Muscle layer of colon (tissue), 2 donors: ENCODE results near the gene NEK4.
"Not testable (repeated sequence)": the region's sequence is repeated elsewhere in the genome, so short reads cannot be mapped to it uniquely, and the experiment has no call there.

ENCODE experiments used
- H3K27ac ChIP-seq: one replicate; pipeline ENCODE4 v1.7.0; 2013; ENCODE audit warnings: low read depth, mild to moderate bottlenecking, low read length, moderate library complexity
- H3K27me3 ChIP-seq, 2 donors: one replicate each; pipeline ENCODE4 v1.7.0; 2013; ENCODE audit warnings: low read length in 2 of 2, mild to moderate bottlenecking in 2 of 2; ENCODE audit not compliant: insufficient read depth in 2 of 2, control insufficient read depth in 1 of 2
- H3K36me3 ChIP-seq: one replicate; pipeline ENCODE4 v1.7.0; 2013; ENCODE audit warnings: mild to moderate bottlenecking, low read length; ENCODE audit not compliant: insufficient read depth
- H3K4me1 ChIP-seq: one replicate; pipeline ENCODE4 v1.7.0; 2013; ENCODE audit warnings: mild to moderate bottlenecking, low read length; ENCODE audit not compliant: insufficient read depth
- H3K4me3 ChIP-seq, 2 donors: one replicate each; pipeline ENCODE4 v1.7.0; 2013; ENCODE audit warnings: low read length in 2 of 2, low read depth in 1 of 2, mild to moderate bottlenecking in 1 of 2, moderate library complexity in 1 of 2
- H3K9ac ChIP-seq: one replicate; pipeline ENCODE4 v1.7.0; 2013; ENCODE audit warnings: low read length
- H3K9me3 ChIP-seq: one replicate; pipeline ENCODE4 v1.7.0; 2013; ENCODE audit warnings: mild to moderate bottlenecking, low read length
- donor health status: abdominal sarcoma.
- donor health status: Adenocarcinoma of cecum.

The NEK4 gene

GRCh38 chr3:52743152-52743551, 27.6 kb downstream of the NEK4 start:
- H3K4me1 ChIP-seq, result no peaks in the 10 kb centered on the region
- no peak overlapping the region for H3K9ac ChIP-seq
- H3K4me3 ChIP-seq, result no peak overlapping the region
- H3K9me3 ChIP-seq, result no peaks in the 10 kb centered on the region
- H3K27me3 ChIP-seq, result no peaks in the 10 kb centered on the region
- H3K36me3 ChIP-seq, result peaks cover 48% of the 10 kb centered on the region
- no peak overlapping the region for H3K27ac ChIP-seq

DNA sequence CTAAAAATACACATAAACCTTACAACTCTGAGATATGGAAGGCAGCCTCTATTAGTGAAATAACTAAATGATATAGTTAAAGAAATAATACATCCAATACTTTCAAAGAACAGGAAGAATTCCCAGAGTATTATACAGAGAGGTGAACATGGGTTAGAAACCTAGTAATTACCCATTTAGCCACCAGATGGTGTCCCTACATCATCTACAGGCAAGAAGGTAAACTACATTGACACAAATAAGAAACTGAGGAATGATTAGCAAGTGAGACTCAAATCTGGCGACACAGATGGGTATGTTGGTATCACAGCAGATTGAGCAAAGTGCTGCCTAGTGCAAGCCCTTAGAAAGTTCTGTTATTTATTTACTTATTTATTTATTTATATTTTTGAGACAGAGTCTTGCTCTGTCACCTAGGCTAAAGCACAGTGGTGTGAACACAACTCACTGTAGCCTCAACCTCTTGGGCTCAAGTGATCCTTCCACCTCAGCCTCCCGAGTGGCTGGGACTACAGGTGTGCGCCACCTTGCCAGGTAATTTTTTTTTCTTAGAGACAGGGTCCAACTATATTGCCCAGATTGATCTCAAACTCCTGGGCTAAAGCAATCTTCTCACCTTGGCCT, 28.2 kb downstream of the NEK4 start:
- H3K27ac ChIP-seq, result no peak overlapping the region
- H3K36me3 ChIP-seq, result peaks cover 49% of the 10 kb centered on the region
- no peak overlapping the region for H3K9ac ChIP-seq
- H3K4me3 ChIP-seq, result no peak overlapping the region
- H3K9me3 ChIP-seq, result no peaks in the 10 kb centered on the region
- no peaks in the 10 kb centered on the region for H3K27me3 ChIP-seq
- H3K4me1 ChIP-seq, result no peaks in the 10 kb centered on the region

DNA sequence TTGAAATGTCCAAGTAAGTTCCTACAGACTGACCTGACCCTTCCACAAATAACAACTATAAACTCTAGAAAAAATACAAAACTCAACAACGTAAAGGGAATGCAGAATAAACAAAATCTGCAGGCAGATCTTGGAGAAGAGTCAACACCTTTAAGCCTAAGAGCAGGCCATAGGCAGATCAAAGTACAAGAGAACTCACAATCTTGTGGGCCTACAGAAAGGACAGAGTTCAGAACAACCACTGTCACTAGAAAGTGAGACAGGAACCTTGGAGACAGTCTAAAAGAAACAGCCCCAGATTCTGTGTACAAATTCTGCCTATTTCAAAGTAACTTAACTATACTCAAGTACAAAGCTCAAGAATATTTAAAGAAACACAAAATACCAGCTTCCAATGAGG, 31.0 kb downstream of the NEK4 start:
- H3K9me3 ChIP-seq, result no peaks in the 10 kb centered on the region
- no peaks in the 10 kb centered on the region for H3K4me1 ChIP-seq
- H3K36me3 ChIP-seq, result peaks cover 31% of the 10 kb centered on the region
- no peak overlapping the region for H3K9ac ChIP-seq
- H3K27ac ChIP-seq, result no peak overlapping the region
- no peak overlapping the region for H3K4me3 ChIP-seq
- H3K27me3 ChIP-seq, result no peaks in the 10 kb centered on the region

DNA sequence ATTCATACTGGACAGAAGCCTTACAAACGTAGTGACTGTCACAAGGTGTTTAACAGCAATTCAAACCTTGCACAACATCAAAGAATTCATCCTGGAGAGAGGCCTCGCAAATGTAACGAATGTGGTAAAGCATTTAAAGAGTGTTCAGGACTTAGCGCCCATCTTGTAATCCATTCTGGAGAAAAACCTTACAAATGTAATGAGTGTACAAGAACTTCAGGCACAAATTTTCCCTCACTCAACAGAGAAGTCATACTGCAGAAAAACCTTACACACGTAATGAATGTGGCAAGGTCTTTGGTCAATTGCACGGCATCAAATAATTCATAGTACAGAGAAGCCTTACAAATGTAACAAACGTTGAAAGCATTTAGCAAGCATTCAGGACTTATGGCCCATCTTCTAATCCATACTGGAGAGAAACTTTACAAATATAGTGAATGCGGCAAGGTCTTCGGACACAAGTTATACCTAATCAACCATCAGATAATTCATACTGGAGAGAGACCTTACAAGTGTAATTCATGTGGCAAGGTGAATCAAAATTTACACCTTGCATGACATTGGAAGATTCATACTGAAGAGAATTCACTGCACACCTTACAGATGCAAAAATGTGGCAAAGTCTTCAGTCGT, 37.4 kb downstream of the NEK4 start:
- H3K9ac ChIP-seq, result no peak overlapping the region
- H3K4me1 ChIP-seq, result no peaks in the 10 kb centered on the region
- H3K27ac ChIP-seq, result no peak overlapping the region
- H3K4me3 ChIP-seq, result no peak overlapping the region
- H3K27me3 ChIP-seq, result no peaks in the 10 kb centered on the region
- H3K9me3 ChIP-seq, result no peaks in the 10 kb centered on the region
- peaks cover 26% of the 10 kb centered on the region for H3K36me3 ChIP-seq

DNA sequence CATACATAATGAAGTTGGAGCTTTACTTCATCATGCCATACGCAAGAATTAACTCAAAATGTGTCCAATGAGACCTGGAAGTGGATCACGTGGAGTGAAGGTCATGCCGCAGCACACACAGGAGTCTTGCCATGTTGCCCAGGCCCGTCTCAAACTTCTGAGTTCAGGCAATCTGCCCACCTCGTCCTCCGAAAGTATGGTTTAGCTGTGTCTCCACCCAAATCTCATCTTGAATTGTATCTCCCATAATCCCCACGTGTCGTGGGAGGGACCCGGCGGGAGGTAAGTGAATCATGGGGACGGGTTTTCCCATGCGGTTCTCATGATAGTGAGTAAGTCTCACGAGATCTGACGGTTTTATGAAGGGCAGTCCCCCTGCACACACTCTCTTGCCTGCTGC, 39.1 kb downstream of the NEK4 start:
- Histone ChIP-seq H3K9ac (no peak overlapping the region), H3K9me3 (no peaks in the 10 kb centered on the region), H3K36me3 (peaks cover 20% of the 10 kb centered on the region), H3K27ac (no peak overlapping the region), H3K4me1 (no peaks in the 10 kb centered on the region), H3K4me3 (no peak overlapping the region), H3K27me3 (no peaks in the 10 kb centered on the region)

GRCh38 chr3:52730681-52731080, 40.1 kb downstream of the NEK4 start:
- Histone ChIP-seq H3K9ac (no peak overlapping the region), H3K36me3 (peaks cover 20% of the 10 kb centered on the region), H3K4me3 (no peak overlapping the region), H3K4me1 (no peaks in the 10 kb centered on the region), H3K27ac (no peak overlapping the region), H3K9me3 (no peaks in the 10 kb centered on the region), H3K27me3 (no peaks in the 10 kb centered on the region)

DNA sequence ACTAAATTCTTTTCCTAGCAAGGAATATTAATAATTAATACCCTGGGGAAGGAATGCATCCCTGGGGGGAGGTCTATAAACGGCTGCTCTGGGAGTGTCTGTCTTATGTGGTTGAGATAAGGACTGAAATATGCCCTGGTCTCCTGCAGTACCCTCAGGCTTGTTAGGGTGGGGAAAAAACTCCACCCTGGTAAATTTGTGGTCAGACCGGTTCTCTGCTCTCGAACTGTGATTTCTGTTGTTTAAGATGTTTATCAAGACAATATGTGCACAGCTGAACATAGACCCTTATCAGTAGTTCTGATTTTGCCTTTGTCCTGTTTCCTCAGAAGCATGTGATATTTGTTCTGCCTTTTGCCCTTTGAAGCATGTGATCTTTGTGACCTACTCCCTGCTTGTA, 42.0 kb downstream of the NEK4 start:
- H3K27ac ChIP-seq, H3K9me3 ChIP-seq, H3K27me3 ChIP-seq, H3K4me3 ChIP-seq, H3K4me1 ChIP-seq, H3K9ac ChIP-seq: not testable (repeated sequence)
- peaks cover 20% of the 10 kb centered on the region for H3K36me3 ChIP-seq

DNA sequence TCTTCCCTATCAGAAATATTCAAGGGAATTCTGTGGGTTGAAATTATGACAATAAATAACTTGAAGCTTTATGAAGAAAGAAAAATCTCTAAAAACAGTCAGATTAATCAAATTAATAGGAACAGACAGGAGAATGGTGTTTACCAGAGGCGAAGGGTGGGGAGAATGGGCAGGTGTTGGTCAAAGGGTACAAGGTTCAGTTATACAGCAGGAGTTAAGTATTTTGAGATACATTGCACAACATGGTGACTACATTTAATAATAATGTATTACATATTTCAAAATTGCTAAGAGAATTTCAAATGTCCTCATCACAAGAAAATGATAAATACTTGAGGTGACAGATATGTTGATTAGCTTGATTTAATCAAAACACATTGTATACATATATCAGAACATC, 46.2 kb downstream of the NEK4 start:
- Histone ChIP-seq H3K36me3 (no peaks in the 10 kb centered on the region), H3K27ac (no peak overlapping the region), H3K4me3 (no peak overlapping the region), H3K4me1 (no peaks in the 10 kb centered on the region), H3K9me3 (no peaks in the 10 kb centered on the region), H3K9ac (no peak overlapping the region), H3K27me3 (no peaks in the 10 kb centered on the region)

- H3K4me1 ChIP-seq, result no peaks in the 10 kb centered on the region
- H3K9me3 ChIP-seq, result no peaks in the 10 kb centered on the region
- no peak overlapping the region for H3K27ac ChIP-seq
- peaks cover 2% of the 10 kb centered on the region for H3K36me3 ChIP-seq
- no peak overlapping the region for H3K4me3 ChIP-seq
- H3K9ac ChIP-seq, result no peak overlapping the region
- no peaks in the 10 kb centered on the region for H3K27me3 ChIP-seq
These were observed 46.8 kb downstream of the NEK4 start for GRCh38 chr3:52723935-52724334.

GRCh38 chr3:52722491-52722890, 48.2 kb downstream of the NEK4 start:
- no peaks in the 10 kb centered on the region for H3K27me3 ChIP-seq
- no peak overlapping the region for H3K4me3 ChIP-seq
- no peaks in the 10 kb centered on the region for H3K4me1 ChIP-seq
- H3K27ac ChIP-seq, result no peak overlapping the region
- H3K9me3 ChIP-seq, result no peaks in the 10 kb centered on the region
- no peak overlapping the region for H3K9ac ChIP-seq
- peaks cover 5% of the 10 kb centered on the region for H3K36me3 ChIP-seq

- no peaks in the 10 kb centered on the region for H3K9me3 ChIP-seq
- H3K4me1 ChIP-seq, result no peaks in the 10 kb centered on the region
- no peak overlapping the region for H3K4me3 ChIP-seq
- no peak overlapping the region for H3K27ac ChIP-seq
- no peaks in the 10 kb centered on the region for H3K27me3 ChIP-seq
- H3K36me3 ChIP-seq, result peaks cover 5% of the 10 kb centered on the region
- no peak overlapping the region for H3K9ac ChIP-seq
These were observed 49.1 kb downstream of the NEK4 start for GRCh38 chr3:52721730-52722008.

DNA sequence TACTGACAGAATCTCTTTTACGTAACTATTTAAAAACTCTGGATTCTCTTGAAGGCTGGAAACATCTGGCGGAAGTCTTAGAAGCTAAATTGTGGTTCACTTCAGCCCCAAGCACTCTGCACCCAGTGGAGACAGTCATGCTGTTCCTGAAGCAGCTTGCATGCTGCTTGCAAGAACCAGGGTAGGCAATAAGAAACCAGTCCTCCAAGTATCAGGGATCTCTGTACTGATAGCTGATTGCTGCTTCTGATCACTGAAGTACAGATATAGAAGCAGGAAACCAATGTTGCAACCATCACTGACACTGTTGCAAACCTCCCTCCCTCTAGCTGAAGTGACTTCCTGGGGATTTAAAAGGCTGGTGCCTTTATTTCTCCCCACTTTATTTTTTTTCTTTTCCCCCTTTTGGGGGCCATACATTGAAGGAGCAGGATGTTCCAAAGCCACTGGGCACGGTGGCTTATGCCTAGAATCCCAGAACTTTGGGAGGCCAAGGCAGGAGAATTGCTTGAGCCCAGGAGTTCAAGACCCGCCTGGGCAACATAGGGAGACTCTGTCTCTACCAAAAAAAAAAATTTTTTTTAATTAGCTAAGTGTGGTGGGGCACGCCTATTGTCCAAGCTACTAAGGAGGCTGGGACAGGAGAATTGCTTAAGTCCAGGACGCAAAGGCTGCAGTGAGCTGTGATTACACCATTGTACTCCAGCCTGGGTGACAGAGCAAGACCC, 49.6 kb downstream of the NEK4 start:
- Histone ChIP-seq H3K9me3 (no peaks in the 10 kb centered on the region), H3K4me3 (no peak overlapping the region), H3K27me3 (no peaks in the 10 kb centered on the region), H3K9ac (no peak overlapping the region), H3K36me3 (peaks cover 5% of the 10 kb centered on the region), H3K4me1 (no peaks in the 10 kb centered on the region), H3K27ac (no peak overlapping the region)
